ENCODE data around the gene SLC47A1.

SLC47A1 gene

GRCh38 chr17:19590912-19591551 is 57.4 kb downstream of the SLC47A1 start:
- no peak overlapping the region for H3K4me3 ChIP-seq (ENCODE audit: low read length)
- no peaks in the 10 kb centered on the region for H3K27me3 ChIP-seq (ENCODE audit: low read depth, low read length)
- TF ChIP-seq CTCF (IDR thresholded peaks at IDR 0.05; ENCODE audit: low read depth, low read length) (no peak), EZH2phosphoT487 (IDR thresholded peaks at IDR 0.05; ENCODE audit: low read depth) (no peak)
- H3K4me2 ChIP-seq (ENCODE audit: low read length): no peak overlapping the region
- no peaks in the 10 kb centered on the region for H3K4me1 ChIP-seq (ENCODE audit: low read length)
- no peaks in the 10 kb centered on the region for H3K36me3 ChIP-seq (replicated peaks; ENCODE audit: low read depth, low read length)
- no peaks in the 10 kb centered on the region for H3K79me2 ChIP-seq (ENCODE audit: low read length)
- H3K9me3 ChIP-seq (ENCODE audit: insufficient read depth, low read length): no peaks in the 10 kb centered on the region
- no peak overlapping the region for H2AFZ ChIP-seq (ENCODE audit: low read depth, low read length)
- H4K20me1 ChIP-seq (ENCODE audit: insufficient read depth, low read length): no peaks in the 10 kb centered on the region
- no peak overlapping the region for H3K9ac ChIP-seq (ENCODE audit: low read length)
- no peak overlapping the region for H3K27ac ChIP-seq (ENCODE audit: low read length)

GRCh38 chr17:19592316-19592715 is 58.7 kb downstream of the SLC47A1 start:
- H4K20me1 ChIP-seq (ENCODE audit: insufficient read depth, low read length): no peaks in the 10 kb centered on the region

GRCh38 chr17:19596869-19597268 is 63.2 kb downstream of the SLC47A1 start:
- TF ChIP-seq EZH2phosphoT487 (IDR thresholded peaks at IDR 0.05; ENCODE audit: low read depth) (no peak), CTCF (IDR thresholded peaks at IDR 0.05; ENCODE audit: low read depth, low read length) (no peak)
- no peaks in the 10 kb centered on the region for H3K79me2 ChIP-seq (ENCODE audit: low read length)
- H3K9me3 ChIP-seq (ENCODE audit: insufficient read depth, low read length): no peaks in the 10 kb centered on the region
- H3K9ac ChIP-seq (ENCODE audit: low read length): no peak overlapping the region
- H4K20me1 ChIP-seq (ENCODE audit: insufficient read depth, low read length): no peaks in the 10 kb centered on the region
- H3K4me1 ChIP-seq (ENCODE audit: low read length): no peaks in the 10 kb centered on the region
- no peaks in the 10 kb centered on the region for H3K36me3 ChIP-seq (replicated peaks; ENCODE audit: low read depth, low read length)
- no peak overlapping the region for H3K4me2 ChIP-seq (ENCODE audit: low read length)
- no peak overlapping the region for H3K4me3 ChIP-seq (ENCODE audit: low read length)
- H2AFZ ChIP-seq (ENCODE audit: low read depth, low read length): no peak overlapping the region
- no peak overlapping the region for H3K27ac ChIP-seq (ENCODE audit: low read length)
- H3K27me3 ChIP-seq (ENCODE audit: low read depth, low read length): no peaks in the 10 kb centered on the region

More at GRCh38 chr17:19592316-19592715, 58.7 kb downstream of the SLC47A1 start:
- TF ChIP-seq CTCF (IDR thresholded peaks at IDR 0.05; ENCODE audit: low read depth, low read length) (no peak), EZH2phosphoT487 (IDR thresholded peaks at IDR 0.05; ENCODE audit: low read depth) (no peak)
- no peak overlapping the region for H3K9ac ChIP-seq (ENCODE audit: low read length)
- no peaks in the 10 kb centered on the region for H3K9me3 ChIP-seq (ENCODE audit: insufficient read depth, low read length)
- H2AFZ ChIP-seq (ENCODE audit: low read depth, low read length): no peak overlapping the region
- no peak overlapping the region for H3K4me2 ChIP-seq (ENCODE audit: low read length)
- H3K27me3 ChIP-seq (ENCODE audit: low read depth, low read length): no peaks in the 10 kb centered on the region
- H3K36me3 ChIP-seq (replicated peaks; ENCODE audit: low read depth, low read length): no peaks in the 10 kb centered on the region
- no peaks in the 10 kb centered on the region for H3K4me1 ChIP-seq (ENCODE audit: low read length)
- H3K4me3 ChIP-seq (ENCODE audit: low read length): no peak overlapping the region
- H3K27ac ChIP-seq (ENCODE audit: low read length): no peak overlapping the region
- no peaks in the 10 kb centered on the region for H3K79me2 ChIP-seq (ENCODE audit: low read length)

GRCh38 chr17:19610311-19610710 is 76.7 kb downstream of the SLC47A1 start:
- H3K36me3 ChIP-seq (replicated peaks; ENCODE audit: low read depth, low read length): no peaks in the 10 kb centered on the region
- no peaks in the 10 kb centered on the region for H3K79me2 ChIP-seq (ENCODE audit: low read length)

More at GRCh38 chr17:19610311-19610710, 76.7 kb downstream of the SLC47A1 start:
- Histone ChIP-seq H4K20me1 (ENCODE audit: insufficient read depth, low read length) (no peaks in the 10 kb centered on the region), H3K27me3 (ENCODE audit: low read depth, low read length) (no peaks in the 10 kb centered on the region), H3K9me3 (ENCODE audit: insufficient read depth, low read length) (no peaks in the 10 kb centered on the region), H3K4me1 (ENCODE audit: low read length) (peaks cover 5% of the 10 kb centered on the region), H3K27ac (ENCODE audit: low read length) (no peak overlapping the region), H3K4me3 (ENCODE audit: low read length) (no peak overlapping the region), H3K4me2 (ENCODE audit: low read length) (peak overlapping the region; percentile 34), H2AFZ (ENCODE audit: low read depth, low read length) (no peak overlapping the region), H3K9ac (ENCODE audit: low read length) (no peak overlapping the region)
- TF ChIP-seq CTCF (IDR thresholded peaks at IDR 0.05; ENCODE audit: low read depth, low read length) (no peak), EZH2phosphoT487 (IDR thresholded peaks at IDR 0.05; ENCODE audit: low read depth) (no peak)
